ENCODE measurements around the gene FAM186B.

Gene FAM186B

GRCh38 chr12:49631336-49631907 lies 26.0 kb upstream of the FAM186B start:
- no peak overlapping the region for H3K4me3 ChIP-seq (ENCODE audit: low read depth, low read length)
- in situ Hi-C loops (cut with HindIII; ENCODE audit: low sequenced_read_pairs), result no loop called here
- no peak for DNase-seq (ENCODE audit: low read depth, low spot score)
- TF ChIP-seq CTCF (IDR thresholded peaks at IDR 0.05; ENCODE audit: low read depth, low read length), result no peak

- peak; percentile 66 for DNase-seq (ENCODE audit: low read depth, low spot score)
- no peak for TF ChIP-seq CTCF (IDR thresholded peaks at IDR 0.05; ENCODE audit: low read depth, low read length)
- H3K4me3 ChIP-seq (ENCODE audit: low read depth, low read length), result no peak overlapping the region
- in situ Hi-C loops (cut with HindIII; ENCODE audit: low sequenced_read_pairs), result no loop called here
Measured at GRCh38 chr12:49627752-49628360, 22.4 kb upstream of the FAM186B start.

GRCh38 chr12:49626836-49627235 lies 21.4 kb upstream of the FAM186B start:
- H3K4me3 ChIP-seq (ENCODE audit: low read depth, low read length), result no peak overlapping the region
- in situ Hi-C loops (cut with HindIII; ENCODE audit: low sequenced_read_pairs), result no loop called here
- no peak for TF ChIP-seq CTCF (IDR thresholded peaks at IDR 0.05; ENCODE audit: low read depth, low read length)
- no peak for DNase-seq (ENCODE audit: low read depth, low spot score)

- in situ Hi-C loops (cut with HindIII; ENCODE audit: low sequenced_read_pairs), result no loop called here
- H3K4me3 ChIP-seq (ENCODE audit: low read depth, low read length), result no peak overlapping the region
- no peak for DNase-seq (ENCODE audit: low read depth, low spot score)
- TF ChIP-seq CTCF (IDR thresholded peaks at IDR 0.05; ENCODE audit: low read depth, low read length), result no peak
Measured at GRCh38 chr12:49626169-49626835, 20.9 kb upstream of the FAM186B start.

DNA sequence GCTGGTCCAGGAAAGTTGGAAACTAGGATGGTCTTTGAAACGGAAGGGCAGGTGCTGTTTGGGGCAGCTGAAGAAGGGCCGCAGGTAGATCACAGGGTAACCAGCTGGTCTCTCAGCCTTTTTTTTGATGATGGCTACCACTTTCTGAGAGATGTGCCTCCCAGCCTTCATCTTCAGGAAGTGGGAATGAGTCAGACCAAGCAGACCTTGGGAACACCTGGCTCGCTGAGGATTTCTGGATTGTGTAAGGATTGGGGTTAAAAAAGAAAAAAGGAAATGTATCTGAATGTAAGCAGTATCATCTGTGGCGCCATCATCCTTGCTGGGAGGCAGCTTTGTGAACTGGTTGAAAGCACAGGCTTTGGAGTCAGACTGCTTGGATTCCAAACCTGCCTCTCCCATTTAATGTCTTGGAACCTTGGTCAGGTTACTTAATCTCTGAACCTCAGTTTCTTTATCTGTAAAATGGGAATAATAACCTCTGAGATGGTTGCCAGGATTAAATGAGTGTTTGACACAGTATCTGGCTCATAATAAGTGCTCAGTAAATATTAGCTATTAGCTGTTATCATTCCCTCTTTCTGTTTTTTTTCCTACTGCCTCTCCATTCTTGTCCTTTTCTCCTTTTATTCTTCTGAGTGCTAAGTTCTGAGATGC lies 19.6 kb upstream of the FAM186B start:
- peak; percentile 40 for DNase-seq (ENCODE audit: low read depth, low spot score)
- in situ Hi-C loops (cut with HindIII; ENCODE audit: low sequenced_read_pairs), result no loop called here
- H3K4me3 ChIP-seq (ENCODE audit: low read depth, low read length), result no peak overlapping the region
- TF ChIP-seq CTCF (IDR thresholded peaks at IDR 0.05; ENCODE audit: low read depth, low read length), result no peak

GRCh38 chr12:49623142-49623904 lies 17.9 kb upstream of the FAM186B start, which contains the start of gene PRPF40B:
Gene PRPF40B, plus strand, starts transcription at chr12:49623561. Its CDS starts 30 bp downstream, at chr12:49623591.
- TF ChIP-seq CTCF (IDR thresholded peaks at IDR 0.05; ENCODE audit: low read depth, low read length), result peak; percentile 38
- DNase-seq (ENCODE audit: low read depth, low spot score), result peak; percentile 70
- in situ Hi-C loops (cut with HindIII; ENCODE audit: low sequenced_read_pairs), result no loop called here

More at GRCh38 chr12:49623142-49623904, 17.9 kb upstream of the FAM186B start, which contains the start of gene PRPF40B:
- peak within 1 kb of the TSS; percentile 63 for H3K4me3 ChIP-seq (ENCODE audit: low read depth, low read length)
